IMR-90 (cell line): ENCODE results near the gene CCSER1.

Experiments used
- BHLHE40 ChIP-seq: fragments of 150-350 bp; IDR thresholded peaks from 2 replicates; pipeline ENCODE4 v1.6.1; 2016; ENCODE audit warnings: mild to moderate bottlenecking, low read depth, low read length
- MXI1 ChIP-seq: IDR thresholded peaks from 2 replicates; pipeline ENCODE4 v1.6.1; 2012; ENCODE audit warnings: low read depth, mild to moderate bottlenecking, low read length, moderate library complexity, borderline replicate concordance
- POLR2A ChIP-seq: IDR thresholded peaks from 2 replicates; pipeline ENCODE4 v1.6.1; 2012; ENCODE audit warnings: mild to moderate bottlenecking, low read depth, low read length
- RFX5 ChIP-seq: IDR thresholded peaks from 2 replicates; pipeline ENCODE4 v1.8.0; 2012; ENCODE audit warnings: low read depth, mild to moderate bottlenecking, low read length, moderate library complexity
- TF ChIP-seq, protein P1 (sequence below): conservative IDR thresholded peaks from 2 replicates; pipeline ENCODE4 v1.5.1; 2012; ENCODE audit warnings: mild to moderate bottlenecking, low read depth, low read length, improper control_type of control experiment
- TF ChIP-seq, protein P2 (sequence below): fragments of 150-350 bp; IDR thresholded peaks from 2 replicates; pipeline ENCODE4 v1.6.1; 2016; ENCODE audit warnings: low read depth, mild to moderate bottlenecking, low read length, moderate library complexity, borderline replicate concordance

DNA sequence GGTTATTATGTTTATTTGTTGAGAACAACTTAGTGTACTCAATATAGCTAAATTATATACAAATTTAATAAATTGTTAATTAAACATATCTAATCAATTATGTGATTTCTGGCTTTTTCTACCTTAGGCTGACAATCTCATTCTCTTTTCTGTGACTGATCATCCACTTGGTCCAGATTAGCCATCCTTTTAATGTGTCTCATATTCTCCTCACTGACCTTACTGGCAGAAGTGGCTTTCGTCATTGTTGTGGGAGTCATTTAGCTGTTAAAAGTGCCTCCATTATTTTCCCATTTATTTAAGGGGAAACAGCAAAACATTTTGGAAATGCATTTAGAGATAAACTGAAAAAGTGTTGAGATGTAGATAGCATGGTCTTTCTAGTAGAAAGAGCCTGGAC lies 172.2 kb downstream of the CCSER1 start:
- no peak for TF ChIP-seq MXI1
- TF ChIP-seq, protein P1, sequence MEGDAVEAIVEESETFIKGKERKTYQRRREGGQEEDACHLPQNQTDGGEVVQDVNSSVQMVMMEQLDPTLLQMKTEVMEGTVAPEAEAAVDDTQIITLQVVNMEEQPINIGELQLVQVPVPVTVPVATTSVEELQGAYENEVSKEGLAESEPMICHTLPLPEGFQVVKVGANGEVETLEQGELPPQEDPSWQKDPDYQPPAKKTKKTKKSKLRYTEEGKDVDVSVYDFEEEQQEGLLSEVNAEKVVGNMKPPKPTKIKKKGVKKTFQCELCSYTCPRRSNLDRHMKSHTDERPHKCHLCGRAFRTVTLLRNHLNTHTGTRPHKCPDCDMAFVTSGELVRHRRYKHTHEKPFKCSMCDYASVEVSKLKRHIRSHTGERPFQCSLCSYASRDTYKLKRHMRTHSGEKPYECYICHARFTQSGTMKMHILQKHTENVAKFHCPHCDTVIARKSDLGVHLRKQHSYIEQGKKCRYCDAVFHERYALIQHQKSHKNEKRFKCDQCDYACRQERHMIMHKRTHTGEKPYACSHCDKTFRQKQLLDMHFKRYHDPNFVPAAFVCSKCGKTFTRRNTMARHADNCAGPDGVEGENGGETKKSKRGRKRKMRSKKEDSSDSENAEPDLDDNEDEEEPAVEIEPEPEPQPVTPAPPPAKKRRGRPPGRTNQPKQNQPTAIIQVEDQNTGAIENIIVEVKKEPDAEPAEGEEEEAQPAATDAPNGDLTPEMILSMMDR = no peak
- no peak for TF ChIP-seq POLR2A
- TF ChIP-seq BHLHE40 = no peak
- TF ChIP-seq, protein P2, sequence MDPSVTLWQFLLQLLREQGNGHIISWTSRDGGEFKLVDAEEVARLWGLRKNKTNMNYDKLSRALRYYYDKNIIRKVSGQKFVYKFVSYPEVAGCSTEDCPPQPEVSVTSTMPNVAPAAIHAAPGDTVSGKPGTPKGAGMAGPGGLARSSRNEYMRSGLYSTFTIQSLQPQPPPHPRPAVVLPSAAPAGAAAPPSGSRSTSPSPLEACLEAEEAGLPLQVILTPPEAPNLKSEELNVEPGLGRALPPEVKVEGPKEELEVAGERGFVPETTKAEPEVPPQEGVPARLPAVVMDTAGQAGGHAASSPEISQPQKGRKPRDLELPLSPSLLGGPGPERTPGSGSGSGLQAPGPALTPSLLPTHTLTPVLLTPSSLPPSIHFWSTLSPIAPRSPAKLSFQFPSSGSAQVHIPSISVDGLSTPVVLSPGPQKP = no peak
- no peak for TF ChIP-seq RFX5
